Tibial artery (tissue), 4 donors: ENCODE results near the gene PARD3B.

Source experiments
- DNase-seq, 2 donors: peaks; one replicate each; pipeline ENCODE4 v3.0.0-alpha.2; 2019
- H3K27ac ChIP-seq, 2 donors: fragments of 200-600 bp; sonication (generic) in 1 of 2; 1 replicate in 1 of 2; 2 replicates in 1 of 2; pipeline ENCODE4 v1.5.1; 2018 to 2019; ENCODE audit warnings: mild to moderate bottlenecking in 1 of 2
- H3K27me3 ChIP-seq, 2 donors: fragments of 200-600 bp; sonication (generic) in 1 of 2; one replicate each; pipeline versions ENCODE4 v1.5.1 to v1.6.0; 2016 to 2019
- H3K36me3 ChIP-seq, 3 donors: fragments of 200-600 bp; sonication (generic) in 2 of 3; one replicate each; pipeline ENCODE4 v1.5.1; 2016 to 2019; ENCODE audit warnings: mild to moderate bottlenecking in 2 of 3
- H3K4me1 ChIP-seq, 4 donors: fragments of 200-600 bp; sonication (generic) in 2 of 4; 1 replicate in 3 of 4; 2 replicates in 1 of 4; pipeline ENCODE4 v1.5.1; 2016 to 2019
- H3K4me3 ChIP-seq, 2 donors: fragments of 200-600 bp; sonication (generic) in 1 of 2; 1 replicate in 1 of 2; 2 replicates in 1 of 2; pipeline ENCODE4 v1.5.1; 2018 to 2019; ENCODE audit warnings: mild to moderate bottlenecking in 2 of 2
- H3K9me3 ChIP-seq, 3 donors: fragments of 200-600 bp; sonication (generic) in 1 of 3; one replicate each; pipeline ENCODE4 v1.5.1; 2016 to 2019
- intact Hi-C: fragments of 100-400 bp; cut with DNase I; formaldehyde crosslinking; loops from one replicate; pipeline ENCODE4 v1.15.0; 2023; ENCODE audit warnings: low total_unique reads
- TF ChIP-seq, protein P1 (sequence below), 2 experiments: fragments of 200-600 bp in 1 of 2; fragments of 450-650 bp in 1 of 2; IDR thresholded peaks; one replicate each; pipeline ENCODE4 v1.5.1; 2017 to 2019; ENCODE audit warnings: antibody characterized with exemption in 2 of 2, mild to moderate bottlenecking in 1 of 2, moderate library complexity in 1 of 2

PARD3B gene

GRCh38 chr2:204842661-204843485 lies 297.6 kb downstream of the PARD3B start:
- H3K36me3 ChIP-seq = no peaks in the 10 kb centered on the region
- H3K9me3 ChIP-seq = no peaks in the 10 kb centered on the region
- DNase-seq = peak in 1 of 2 donors; percentile 49
- no peak overlapping the region for H3K4me3 ChIP-seq
- intact Hi-C loops = no loop called here
- TF ChIP-seq, protein P1, sequence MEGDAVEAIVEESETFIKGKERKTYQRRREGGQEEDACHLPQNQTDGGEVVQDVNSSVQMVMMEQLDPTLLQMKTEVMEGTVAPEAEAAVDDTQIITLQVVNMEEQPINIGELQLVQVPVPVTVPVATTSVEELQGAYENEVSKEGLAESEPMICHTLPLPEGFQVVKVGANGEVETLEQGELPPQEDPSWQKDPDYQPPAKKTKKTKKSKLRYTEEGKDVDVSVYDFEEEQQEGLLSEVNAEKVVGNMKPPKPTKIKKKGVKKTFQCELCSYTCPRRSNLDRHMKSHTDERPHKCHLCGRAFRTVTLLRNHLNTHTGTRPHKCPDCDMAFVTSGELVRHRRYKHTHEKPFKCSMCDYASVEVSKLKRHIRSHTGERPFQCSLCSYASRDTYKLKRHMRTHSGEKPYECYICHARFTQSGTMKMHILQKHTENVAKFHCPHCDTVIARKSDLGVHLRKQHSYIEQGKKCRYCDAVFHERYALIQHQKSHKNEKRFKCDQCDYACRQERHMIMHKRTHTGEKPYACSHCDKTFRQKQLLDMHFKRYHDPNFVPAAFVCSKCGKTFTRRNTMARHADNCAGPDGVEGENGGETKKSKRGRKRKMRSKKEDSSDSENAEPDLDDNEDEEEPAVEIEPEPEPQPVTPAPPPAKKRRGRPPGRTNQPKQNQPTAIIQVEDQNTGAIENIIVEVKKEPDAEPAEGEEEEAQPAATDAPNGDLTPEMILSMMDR (IDR thresholded peaks at IDR 0.05) = no peak
- peaks cover 0 to 15% (median 5%) of the 10 kb centered on the region in 4 donors for H3K4me1 ChIP-seq
- no peak overlapping the region for H3K27ac ChIP-seq
- no peaks in the 10 kb centered on the region for H3K27me3 ChIP-seq

DNA sequence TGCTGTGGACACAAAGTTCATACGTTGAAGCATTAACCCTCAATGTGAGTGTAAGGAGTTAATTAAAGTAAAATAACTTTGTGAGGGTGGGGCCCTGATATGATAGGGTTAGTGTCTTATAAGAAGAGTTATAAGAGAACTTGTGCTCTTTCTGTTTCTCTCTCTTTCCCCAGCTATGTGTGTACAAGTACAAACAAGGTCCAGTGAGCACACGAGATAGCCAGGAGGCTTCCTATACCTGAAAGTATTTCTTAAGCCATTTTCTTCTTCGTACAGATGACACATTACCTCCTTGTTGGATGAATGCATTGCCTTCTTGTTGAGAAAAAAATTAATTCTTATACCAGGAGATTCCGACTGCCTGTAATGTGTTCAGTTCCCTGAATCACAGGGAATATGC lies 301.2 kb downstream of the PARD3B start:
- TF ChIP-seq, protein P1 (IDR thresholded peaks at IDR 0.05) = no peak
- peaks cover 0 to 15% (median 5%) of the 10 kb centered on the region in 4 donors for H3K4me1 ChIP-seq

DNA sequence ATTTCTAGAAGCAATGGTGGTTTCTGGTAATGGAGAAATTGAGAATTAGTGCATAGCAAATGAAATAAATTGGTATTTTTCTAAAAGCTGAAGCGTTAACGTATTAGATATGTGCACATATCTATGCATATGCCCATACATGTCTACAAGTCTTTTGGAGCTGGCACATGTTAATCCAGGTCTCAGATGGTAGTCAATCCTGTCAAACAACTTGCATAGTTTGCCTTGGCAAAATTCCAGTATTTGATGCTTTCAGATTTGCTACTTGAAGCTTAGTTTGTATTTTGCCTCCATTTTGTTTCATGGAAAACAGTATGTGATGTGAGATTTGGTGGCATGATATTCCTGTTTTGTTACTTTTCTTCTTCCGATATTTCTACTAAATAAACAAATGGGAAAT lies 304.6 kb downstream of the PARD3B start:
- Histone ChIP-seq H3K4me3 (no peak overlapping the region), H3K27ac (no peak overlapping the region), H3K27me3 (no peaks in the 10 kb centered on the region), H3K4me1 (no peaks in the 10 kb centered on the region), H3K36me3 (no peaks in the 10 kb centered on the region), H3K9me3 (no peaks in the 10 kb centered on the region)
- TF ChIP-seq, protein P1 (IDR thresholded peaks at IDR 0.05) = no peak
- no peak for DNase-seq
- intact Hi-C loops = no loop called here

More for the DNA sequence above, 301.2 kb downstream of the PARD3B start:
- Histone ChIP-seq H3K36me3 (no peaks in the 10 kb centered on the region), H3K27me3 (no peaks in the 10 kb centered on the region), H3K9me3 (no peaks in the 10 kb centered on the region), H3K27ac (no peak overlapping the region), H3K4me3 (no peak overlapping the region)
- intact Hi-C loops = no loop called here
- no peak for DNase-seq

DNA sequence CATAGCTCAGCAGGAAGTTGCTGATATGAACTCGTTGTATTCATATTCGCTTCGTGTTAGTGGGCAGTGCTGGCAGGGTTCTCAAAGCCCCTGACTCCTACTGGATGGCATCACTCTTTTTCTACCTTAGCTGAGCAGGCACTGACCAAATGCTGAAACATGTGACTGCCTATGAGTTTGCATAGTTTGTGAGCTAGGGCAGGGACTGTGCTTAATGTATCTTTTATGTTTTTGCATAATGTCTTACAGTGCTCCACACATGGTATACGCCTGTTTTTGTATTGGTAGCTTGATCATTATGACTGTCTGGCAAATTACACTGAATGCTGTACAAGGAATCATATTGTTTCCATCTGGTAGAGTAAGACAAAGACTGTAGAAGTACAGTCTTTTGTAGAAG lies 305.3 kb downstream of the PARD3B start:
- Histone ChIP-seq H3K27me3 (no peaks in the 10 kb centered on the region), H3K9me3 (no peaks in the 10 kb centered on the region), H3K36me3 (no peaks in the 10 kb centered on the region), H3K4me1 (no peaks in the 10 kb centered on the region), H3K27ac (no peak overlapping the region), H3K4me3 (no peak overlapping the region)
- intact Hi-C loops = no loop called here
- DNase-seq = no peak
- TF ChIP-seq, protein P1 (IDR thresholded peaks at IDR 0.05) = no peak

- Histone ChIP-seq H3K36me3 (no peaks in the 10 kb centered on the region), H3K4me3 (no peak overlapping the region), H3K4me1 (no peaks in the 10 kb centered on the region), H3K27ac (no peak overlapping the region), H3K27me3 (no peaks in the 10 kb centered on the region), H3K9me3 (no peaks in the 10 kb centered on the region)
- TF ChIP-seq, protein P1 (IDR thresholded peaks at IDR 0.05) = no peak
- no peak for DNase-seq
- intact Hi-C loops = no loop called here
These were observed 308.6 kb downstream of the PARD3B start for GRCh38 chr2:204853905-204854304.
